NCI-H2081 (cell line): ENCODE measurements around the gene GPR27.

Experiments
- DNase-seq, 2 experiments: peaks; one replicate each; lab custom pipeline; 2025; lab: John Stamatoyannopoulos, UW

Gene GPR27, protein sequence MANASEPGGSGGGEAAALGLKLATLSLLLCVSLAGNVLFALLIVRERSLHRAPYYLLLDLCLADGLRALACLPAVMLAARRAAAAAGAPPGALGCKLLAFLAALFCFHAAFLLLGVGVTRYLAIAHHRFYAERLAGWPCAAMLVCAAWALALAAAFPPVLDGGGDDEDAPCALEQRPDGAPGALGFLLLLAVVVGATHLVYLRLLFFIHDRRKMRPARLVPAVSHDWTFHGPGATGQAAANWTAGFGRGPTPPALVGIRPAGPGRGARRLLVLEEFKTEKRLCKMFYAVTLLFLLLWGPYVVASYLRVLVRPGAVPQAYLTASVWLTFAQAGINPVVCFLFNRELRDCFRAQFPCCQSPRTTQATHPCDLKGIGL

DNA sequence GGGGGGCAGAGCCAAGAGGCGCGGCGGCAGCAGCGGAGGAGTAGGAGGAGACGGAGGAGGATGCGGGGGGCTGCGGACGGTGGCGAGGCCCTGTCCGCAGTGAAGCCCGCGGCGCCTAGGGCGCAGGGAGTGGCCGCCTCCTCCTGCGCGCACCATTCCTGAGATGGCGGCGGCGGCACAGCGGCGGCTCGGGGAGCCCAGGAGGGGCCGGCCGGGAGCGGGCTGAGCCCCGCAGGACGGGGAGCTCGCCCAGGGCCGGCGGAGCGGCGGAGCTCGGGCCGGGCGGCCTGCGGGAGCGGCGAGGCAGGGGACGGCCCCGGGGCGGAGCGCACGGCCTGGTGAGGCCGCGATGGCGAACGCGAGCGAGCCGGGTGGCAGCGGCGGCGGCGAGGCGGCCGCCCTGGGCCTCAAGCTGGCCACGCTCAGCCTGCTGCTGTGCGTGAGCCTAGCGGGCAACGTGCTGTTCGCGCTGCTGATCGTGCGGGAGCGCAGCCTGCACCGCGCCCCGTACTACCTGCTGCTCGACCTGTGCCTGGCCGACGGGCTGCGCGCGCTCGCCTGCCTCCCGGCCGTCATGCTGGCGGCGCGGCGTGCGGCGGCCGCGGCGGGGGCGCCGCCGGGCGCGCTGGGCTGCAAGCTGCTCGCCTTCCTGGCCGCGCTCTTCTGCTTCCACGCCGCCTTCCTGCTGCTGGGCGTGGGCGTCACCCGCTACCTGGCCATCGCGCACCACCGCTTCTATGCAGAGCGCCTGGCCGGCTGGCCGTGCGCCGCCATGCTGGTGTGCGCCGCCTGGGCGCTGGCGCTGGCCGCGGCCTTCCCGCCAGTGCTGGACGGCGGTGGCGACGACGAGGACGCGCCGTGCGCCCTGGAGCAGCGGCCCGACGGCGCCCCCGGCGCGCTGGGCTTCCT is at the start of gene GPR27:
Gene GPR27 (plus strand): TSS at position 155 of the 909 bp plus-strand sequence. CDS start 195 bp downstream, at position 350.
- no peak for DNase-seq

DNA sequence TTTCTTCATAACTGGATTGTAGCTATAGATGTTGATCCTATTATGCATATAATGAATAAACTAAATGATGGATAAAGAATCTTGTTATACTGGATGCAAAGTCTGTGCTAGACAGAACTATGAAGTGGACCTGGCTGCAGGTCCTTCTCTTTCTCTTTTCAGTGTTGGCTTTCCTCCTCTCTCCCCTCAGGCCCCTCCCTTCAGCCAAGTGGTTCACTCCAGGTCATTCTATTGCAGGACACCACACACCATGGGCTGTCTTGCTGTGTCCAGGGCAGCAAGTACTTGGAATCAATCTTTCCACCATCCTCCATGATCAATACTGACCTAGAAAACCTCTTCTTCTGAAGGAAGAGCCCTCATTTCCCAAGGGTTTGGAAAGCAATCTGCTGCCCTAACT is 48.7 kb upstream of the GPR27 start:
- DNase-seq = no peak

DNA sequence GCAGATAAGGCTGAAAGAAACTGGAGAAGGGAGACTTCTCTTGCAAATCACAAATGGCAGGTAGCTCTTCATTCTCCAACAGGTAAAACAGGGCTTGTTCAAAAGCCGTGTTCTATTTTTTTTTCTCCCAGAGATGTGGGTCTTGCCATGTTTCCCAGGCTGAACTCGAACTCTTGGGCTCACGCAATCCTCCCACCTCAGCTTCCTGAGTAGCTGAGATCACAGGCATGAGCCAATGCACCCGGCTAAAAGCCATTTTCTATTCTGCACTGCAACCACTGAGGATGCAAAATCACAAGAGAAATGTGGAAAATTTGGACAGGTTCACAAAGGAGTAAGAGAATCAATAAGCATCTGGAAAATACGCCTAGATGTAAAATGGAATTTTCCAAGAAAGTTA is 48.0 kb upstream of the GPR27 start:
- DNase-seq = no peak

DNA sequence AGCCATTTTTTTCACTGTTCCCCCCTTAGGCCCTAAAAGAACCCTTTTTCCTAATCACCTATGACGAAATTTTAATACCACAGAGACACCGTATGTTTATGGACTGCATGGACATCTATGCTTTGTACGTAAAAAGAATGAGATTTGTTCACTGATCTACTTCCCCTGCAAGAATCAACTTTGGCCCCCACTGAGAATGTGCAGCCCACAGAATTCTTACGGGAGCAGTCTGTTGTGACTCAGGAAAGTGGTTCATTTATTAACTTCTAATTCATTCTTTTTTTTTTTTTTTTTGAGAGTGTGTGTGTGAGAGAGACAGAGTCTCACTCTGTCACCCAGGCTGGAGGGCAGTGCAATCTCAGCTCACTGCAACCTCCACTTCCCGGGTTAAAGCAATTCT is 46.1 kb upstream of the GPR27 start:
- DNase-seq = no peak

DNA sequence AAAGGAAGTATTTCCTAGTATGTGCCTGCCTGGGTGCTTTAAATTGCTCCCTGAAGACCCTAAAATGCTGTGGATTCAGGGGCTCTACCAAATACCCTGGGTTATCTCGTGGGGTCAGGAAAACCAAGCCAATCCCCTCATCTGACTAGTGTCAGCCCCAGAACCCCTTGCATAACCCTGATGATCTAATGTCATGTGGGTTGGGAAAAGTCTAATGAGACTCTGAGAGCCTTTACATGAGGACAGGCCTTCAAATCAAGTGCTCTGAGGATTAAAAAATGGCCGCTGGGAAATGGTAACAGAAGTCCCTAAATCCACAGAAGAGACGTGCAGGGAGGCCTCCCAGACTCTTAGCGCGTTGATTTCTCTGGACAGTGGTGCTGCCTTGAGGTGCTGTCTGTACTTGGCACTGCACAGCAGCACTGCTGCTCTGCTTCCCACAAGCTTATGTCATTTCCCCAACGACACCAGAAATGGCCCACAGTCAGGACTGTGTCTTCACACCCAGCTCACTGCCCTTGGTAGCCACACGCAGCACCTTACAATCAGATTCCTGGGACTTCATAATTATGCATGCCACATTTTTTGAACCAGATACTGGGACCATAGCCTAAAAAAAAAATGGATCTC is 45.1 kb upstream of the GPR27 start:
- DNase-seq = no peak

DNA sequence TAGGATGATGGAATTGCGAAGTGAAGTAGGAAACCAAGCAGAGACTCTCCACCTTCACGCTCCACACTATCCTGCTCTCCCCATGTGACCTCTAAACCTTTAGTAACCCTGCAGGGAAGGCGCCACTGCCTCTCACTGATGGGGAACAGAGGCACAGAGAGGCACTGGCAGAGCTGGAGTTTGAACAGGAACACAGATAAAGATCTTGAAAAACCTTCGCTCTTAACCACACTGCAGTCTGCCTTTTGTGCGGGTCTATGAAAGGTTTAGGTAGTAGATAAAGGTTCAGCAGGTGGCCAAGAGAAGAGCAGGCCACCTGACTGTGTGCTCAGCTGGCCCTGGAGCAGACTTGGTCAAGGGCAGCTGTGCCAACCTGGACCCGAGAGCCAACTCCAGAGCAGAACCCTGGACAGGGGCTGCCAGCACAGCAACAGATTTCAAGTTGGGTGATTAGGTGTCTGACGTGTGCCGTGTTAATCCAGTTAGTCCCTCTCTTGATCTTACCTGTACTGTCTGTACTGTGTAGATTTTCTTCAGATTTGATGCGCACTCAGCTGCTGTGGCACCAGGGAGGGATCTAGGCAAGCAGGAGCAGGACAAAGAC is 43.6 kb upstream of the GPR27 start:
- DNase-seq = no peak

DNA sequence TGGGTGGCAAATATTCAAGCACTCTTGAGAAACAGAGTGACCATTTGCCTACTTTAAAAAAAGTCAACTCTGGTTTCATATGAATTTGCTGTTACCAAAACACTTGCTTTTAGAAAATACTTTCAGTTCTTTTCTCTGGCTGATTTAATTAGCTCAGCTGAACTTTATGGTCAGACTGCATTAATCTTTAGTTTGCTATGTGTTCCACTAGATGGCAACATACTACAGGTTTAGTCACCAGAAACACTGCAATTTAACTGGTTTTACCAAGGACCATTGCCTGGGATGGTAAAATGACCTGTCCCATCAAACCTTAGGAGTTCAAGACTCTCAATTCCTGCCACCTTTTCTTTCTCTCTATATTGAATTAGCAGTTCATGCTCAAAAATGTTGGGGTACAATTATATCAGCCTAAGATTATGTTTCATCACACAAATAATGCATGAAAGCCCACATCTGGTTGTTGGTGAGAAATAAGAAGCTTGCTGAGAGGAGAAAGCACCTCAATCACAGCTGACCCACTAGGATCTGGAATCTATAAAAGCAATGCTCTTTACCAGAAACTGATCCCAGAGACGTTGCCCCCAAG is 42.7 kb upstream of the GPR27 start:
- DNase-seq = peak; percentile 33 to 47

DNA sequence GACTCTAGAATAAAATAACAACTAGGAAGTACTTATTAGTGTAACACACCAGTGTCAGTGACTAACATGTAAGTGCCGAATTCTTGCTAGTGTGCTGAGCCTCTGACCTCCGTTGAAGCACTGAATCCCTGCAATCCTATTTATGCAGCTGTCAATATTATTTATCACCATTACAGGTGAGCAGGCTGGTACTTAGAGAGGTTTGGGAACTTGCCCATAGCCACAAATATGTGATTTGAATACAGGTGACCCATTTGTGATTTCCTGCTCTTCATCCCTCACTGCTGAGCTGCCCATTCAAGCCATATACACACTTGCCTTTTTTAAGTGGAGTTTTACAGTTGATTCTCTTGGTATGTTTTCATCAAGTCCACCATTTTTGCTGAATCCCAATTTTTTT is 40.6 kb upstream of the GPR27 start:
- DNase-seq = peak; percentile 62 to 85

DNA sequence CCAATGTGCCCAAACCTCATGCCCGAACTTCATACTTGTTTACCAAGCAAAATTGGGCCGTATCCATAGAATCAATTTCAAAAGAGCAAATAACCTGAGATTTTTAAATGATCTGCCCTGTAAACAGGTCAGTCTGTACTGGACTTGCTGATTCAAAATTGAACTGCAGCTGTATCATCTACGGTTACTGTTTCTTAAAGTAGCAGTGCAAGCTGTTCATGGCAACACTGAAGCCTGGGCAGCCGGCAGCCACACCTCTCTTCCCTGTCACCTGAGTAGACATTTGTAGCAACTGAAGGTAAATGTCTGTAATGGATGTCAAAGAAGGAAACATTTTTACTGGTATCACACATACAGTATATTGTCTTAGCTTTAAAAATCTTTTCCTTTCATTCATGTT is 39.1 kb upstream of the GPR27 start:
- DNase-seq = no peak

DNA sequence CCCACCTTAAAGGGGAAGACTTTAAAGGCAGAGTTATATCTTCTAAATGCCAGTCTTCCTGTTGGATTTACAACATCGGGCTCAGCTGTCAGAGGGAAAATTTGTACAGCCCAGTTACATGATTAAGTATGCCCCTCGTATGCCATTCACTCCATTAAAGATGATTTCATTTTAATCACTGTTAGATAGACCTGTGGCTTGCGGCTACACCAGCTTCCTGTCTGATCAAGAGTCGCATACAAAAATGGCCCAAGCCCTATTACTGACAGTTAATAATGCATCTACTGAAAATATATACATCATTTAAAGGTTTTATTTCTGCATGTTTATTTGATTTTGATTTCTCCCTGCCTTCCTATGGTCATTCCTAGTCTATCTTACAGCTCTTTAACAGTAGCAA is 35.6 kb upstream of the GPR27 start:
- no peak for DNase-seq

DNA sequence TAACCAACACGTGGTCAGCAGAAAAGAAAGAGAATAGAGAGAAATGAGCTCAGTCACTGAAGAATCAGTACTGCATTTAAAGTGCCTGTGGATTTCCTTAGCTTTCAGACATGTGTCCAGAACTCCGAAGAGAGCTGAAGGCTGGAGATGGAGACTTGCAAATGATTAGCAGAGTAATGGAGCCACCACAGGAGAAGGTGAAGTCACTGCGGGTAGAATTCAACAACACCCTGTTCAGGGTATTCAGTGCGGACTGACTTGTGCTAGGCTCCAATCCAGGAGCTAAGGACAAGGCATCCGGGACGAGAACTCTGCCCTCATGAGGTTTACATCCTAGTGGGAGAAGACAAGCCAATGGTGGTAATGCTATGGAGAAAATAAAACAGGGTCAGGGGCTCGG is 32.7 kb upstream of the GPR27 start:
- DNase-seq = no peak

DNA sequence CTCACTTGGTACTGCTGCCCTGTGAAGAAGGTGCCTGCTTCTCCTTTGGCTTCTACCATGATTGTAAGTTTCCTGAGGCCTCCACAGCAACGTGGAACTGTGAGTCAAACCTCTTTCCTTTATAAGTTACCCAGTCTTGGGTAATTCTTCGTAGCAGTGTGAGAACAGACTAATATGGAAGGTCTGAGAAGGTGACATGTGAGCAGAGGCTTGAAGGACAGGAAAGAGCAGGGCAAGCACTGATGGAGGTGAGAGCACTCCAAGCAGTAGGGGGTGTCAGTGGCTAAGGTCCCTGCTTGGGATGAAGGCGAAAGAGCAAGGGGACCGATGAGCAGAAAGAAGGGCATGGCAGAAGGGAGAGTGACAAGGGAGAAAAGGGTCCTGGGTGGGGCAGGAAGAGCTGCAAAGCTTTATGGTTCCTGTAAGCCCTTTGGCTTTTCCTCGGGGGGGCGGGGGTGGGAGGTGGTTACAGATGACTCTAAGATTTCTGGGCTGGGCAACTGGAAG is 32.0 kb upstream of the GPR27 start:
- no peak for DNase-seq

DNA sequence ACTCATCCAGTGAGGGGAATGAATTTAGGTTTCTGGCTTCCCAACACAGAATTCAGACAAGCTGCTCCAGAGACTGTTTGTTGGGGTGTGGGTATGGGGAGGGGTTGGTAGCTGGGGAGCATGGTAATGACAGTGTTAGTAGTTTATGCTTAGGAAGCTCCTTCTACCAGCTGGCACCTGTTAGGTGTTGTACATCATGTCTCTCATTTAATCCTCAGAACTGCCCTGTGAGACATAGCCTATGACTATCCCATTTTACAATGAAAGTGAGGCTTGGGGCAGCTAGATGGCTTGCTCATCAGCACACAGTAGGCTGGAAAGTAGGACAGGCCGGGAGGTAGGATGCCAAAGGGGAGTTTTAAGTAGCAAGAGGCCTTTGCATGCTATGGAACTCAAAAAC is 31.0 kb upstream of the GPR27 start:
- no peak for DNase-seq

DNA sequence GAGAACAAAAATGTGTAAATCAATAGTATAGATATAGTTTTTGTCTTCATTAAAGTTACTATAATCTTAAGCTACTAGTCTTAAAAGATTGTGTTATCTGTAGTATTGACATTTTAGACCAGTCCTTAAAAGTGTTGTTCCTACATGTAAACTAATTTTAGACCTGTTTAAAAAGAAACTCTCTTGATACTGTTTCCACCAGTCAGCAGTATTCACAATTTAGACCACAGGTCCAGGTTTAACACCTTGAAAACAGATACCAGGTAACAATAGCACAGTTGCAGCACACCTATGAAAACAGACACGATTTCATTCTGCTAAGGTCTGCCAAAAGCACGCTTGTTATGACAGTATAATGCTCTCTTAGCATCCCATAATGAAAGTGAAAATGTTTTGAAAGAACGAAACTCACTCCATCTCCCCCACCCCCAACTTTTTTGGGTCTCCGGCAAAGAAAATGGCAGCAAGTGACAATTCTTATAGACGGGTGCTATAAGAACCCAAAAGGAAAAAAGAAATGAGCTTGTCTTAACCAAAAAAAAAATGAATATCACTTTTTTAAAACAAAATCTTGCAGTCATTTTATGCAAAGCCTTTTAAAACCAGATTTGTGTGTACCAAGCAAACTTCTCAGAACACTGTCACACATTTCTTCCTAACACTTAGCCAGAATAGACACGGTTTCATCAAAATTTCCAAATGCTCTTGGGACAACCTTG is 30.0 kb upstream of the GPR27 start:
- no peak for DNase-seq

DNA sequence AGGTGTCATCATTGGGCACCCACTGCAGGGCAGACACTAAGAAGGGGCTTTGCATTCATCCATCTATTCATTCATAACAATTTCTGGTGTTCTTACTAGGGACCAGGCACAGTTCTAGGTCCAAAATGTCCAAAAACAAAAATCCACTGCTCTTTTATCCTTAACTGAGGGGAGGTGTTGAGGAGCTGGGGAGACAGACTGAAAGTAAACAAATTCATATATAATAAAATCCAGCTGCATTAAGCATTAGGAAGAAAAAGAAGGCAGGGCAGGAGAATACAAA is 29.5 kb upstream of the GPR27 start:
- DNase-seq = no peak

DNA sequence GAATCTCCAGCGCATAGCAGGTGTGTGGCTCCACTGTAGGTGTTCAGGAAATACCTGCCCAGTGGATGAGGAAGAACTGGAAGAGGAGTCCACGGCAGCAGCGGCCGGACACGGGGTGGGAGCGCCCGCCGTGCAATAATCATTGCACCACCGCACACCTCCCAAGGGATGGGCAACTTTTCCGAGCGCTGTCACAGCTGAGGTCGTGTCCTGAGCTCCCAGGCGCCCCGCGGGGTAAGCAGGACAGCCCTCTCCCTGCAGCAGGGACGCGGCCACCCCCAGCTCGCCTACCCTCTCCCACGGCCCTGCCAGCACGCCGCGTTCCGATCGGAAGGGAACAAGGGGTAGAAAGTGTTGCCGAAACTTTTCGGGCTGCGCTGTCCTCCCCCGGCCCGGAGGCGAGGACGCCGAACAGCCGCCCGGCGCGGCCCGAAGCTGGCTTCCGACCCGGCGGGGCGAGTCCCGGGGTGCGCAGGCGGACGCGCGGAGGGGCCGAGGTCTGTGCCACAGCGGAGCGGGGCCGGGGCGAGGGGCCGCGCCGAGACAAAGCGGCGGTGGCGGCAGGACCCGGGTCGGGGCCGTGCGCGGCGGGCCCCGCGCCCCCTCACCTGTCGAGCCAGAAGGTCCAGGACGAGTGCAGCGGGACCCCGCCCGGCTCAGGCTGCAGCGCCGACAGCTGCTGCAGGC is 28.9 kb upstream of the GPR27 start:
- DNase-seq = peak in 1 of 2 experiments; percentile 43

DNA sequence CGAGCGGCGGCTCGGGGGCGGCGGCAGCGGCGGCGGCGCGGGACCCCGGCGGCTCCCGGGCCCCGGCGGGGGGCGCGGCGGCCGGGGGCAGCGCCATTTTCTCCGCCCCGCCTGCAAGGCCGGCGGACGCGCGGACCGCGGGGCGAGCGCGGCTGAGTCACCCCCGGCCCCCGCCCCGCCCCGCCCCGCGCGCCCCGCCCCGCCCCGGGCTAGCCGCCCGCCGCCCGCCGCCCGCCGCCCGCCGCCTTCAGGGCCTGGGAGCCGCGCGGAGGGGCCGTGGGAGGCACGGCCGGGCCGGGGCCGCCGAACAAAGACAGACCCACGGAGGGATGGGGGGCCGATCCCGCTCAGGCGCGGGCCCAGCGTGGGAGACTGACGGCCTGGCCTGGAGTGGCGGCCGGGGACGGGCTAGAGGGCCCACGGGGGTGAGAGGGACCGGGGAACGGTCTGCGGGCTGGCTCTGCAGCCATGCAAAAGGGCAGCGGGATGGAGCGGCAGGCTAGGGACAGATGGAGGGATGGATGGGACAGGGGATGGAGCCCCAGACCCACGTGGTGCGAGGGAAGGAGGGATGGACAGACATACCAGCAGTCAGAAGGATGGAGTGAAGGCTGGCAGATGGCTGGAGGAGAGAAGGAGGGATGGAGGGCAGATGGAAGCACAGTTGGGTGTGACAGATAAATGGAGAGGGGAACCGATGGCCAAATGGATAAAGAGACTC is 28.2 kb upstream of the GPR27 start, which contains the start of gene EIF4E3:
Gene EIF4E3 (minus strand): TSS at position 132 of the 721 bp plus-strand sequence. CDS start 35 bp downstream, at position 97.
- DNase-seq = peak in 1 of 2 experiments; percentile 14

DNA sequence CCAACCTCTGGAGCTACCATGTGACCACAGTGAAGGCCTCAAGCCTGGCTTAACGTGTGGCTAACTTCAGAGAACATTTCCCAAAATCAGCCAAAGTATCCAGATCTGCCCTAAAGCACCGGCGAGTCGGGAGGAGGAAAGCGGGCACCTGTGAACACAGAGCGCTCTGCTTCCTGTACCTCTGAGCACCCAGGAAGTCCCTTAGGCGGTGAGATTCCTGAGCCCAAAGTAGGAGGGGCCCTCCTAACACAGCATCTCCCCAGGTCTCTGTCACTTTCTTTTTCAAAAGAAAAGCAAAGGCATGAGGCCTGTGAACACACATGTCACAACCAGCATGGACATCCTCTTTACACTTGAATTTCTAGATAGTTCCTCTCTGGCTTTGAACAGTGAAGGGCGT is 27.5 kb upstream of the GPR27 start:
- DNase-seq = no peak

DNA sequence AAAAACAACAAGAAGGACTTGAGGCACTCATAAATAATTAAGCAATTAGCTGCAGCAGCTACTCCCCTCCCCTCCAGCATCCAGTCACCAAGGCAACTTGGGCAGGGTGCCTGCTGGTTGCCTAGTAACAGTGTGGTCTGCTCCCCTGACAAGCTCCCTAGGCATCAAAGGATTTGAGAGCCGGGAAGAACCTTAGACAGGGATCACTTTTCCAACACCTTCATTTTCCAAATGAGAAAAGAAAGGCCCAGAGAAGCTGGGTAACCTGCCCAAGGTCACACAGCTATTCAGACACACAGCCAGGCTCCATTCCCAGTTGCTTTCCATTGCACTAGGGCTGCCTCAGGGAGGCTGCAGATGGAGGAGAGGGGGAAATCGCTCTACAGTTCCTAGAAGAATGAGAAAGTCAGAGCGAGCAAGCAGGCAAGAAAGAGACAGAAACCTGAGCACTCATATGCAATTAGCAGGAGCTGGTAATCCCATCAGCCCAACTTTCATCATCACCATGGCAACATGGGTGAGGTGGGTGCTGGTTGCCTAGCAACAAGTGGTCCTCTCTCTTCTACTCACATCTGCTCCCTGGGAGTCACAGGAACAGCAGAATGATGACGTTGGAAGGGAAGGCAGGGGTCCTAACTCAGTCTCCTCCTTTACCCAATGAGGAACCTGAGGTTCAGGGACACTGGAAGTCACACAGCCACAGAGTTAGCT is 24.9 kb upstream of the GPR27 start:
- DNase-seq = peak in 1 of 2 experiments; percentile 32
